ENCODE results near the gene ASB15. TPM values are rescaled to one million over a fixed set of nuclear protein-coding genes. Genes with fewer than 3 reads are reported as not detected.

ASB15 gene
- total and polyA plus RNA-seq, 8 donors: not detected

GRCh38 chr7:123570390-123571182 lies 31.0 kb upstream of the ASB15 start:
- DNase-seq: no peak
- H3K4me3 ChIP-seq: no peak overlapping the region
- no peak for TF ChIP-seq CTCF (IDR thresholded peaks at IDR 0.05)
- no peaks in the 10 kb centered on the region for H3K36me3 ChIP-seq
- intact Hi-C loops (cut with DNase I): no loop called here
- H3K27me3 ChIP-seq: no peaks in the 10 kb centered on the region
- no peak for ATAC-seq
- H3K4me1 ChIP-seq: no peaks in the 10 kb centered on the region
- no peak overlapping the region for H3K27ac ChIP-seq
- H3K9me3 ChIP-seq: no peaks in the 10 kb centered on the region

- Histone ChIP-seq H3K4me3 (no peak overlapping the region), H3K27ac (no peak overlapping the region), H3K27me3 (no peaks in the 10 kb centered on the region), H3K4me1 (no peaks in the 10 kb centered on the region), H3K9me3 (no peaks in the 10 kb centered on the region), H3K36me3 (no peaks in the 10 kb centered on the region)
- intact Hi-C loops (cut with DNase I): no loop called here
- DNase-seq (no peak), ATAC-seq (no peak)
- TF ChIP-seq CTCF (IDR thresholded peaks at IDR 0.05): no peak
These were observed 30.4 kb upstream of the ASB15 start for GRCh38 chr7:123571187-123571586.

GRCh38 chr7:123571684-123572083 lies 29.9 kb upstream of the ASB15 start:
- Histone ChIP-seq H3K9me3 (no peaks in the 10 kb centered on the region), H3K27me3 (no peaks in the 10 kb centered on the region), H3K4me1 (no peaks in the 10 kb centered on the region), H3K4me3 (no peak overlapping the region), H3K36me3 (no peaks in the 10 kb centered on the region), H3K27ac (no peak overlapping the region)
- no peak for TF ChIP-seq CTCF (IDR thresholded peaks at IDR 0.05)
- ATAC-seq (no peak), DNase-seq (no peak)
- intact Hi-C loops (cut with DNase I): no loop called here

- no peaks in the 10 kb centered on the region for H3K9me3 ChIP-seq
- TF ChIP-seq CTCF (IDR thresholded peaks at IDR 0.05): no peak
- intact Hi-C loops (cut with DNase I): no loop called here
- DNase-seq: no peak
- H3K27me3 ChIP-seq: no peaks in the 10 kb centered on the region
- H3K4me1 ChIP-seq: no peaks in the 10 kb centered on the region
- H3K36me3 ChIP-seq: no peaks in the 10 kb centered on the region
- H3K4me3 ChIP-seq: no peak overlapping the region
- H3K27ac ChIP-seq: no peak overlapping the region
- ATAC-seq: no peak
These were observed 28.3 kb upstream of the ASB15 start for GRCh38 chr7:123573341-123573740.

GRCh38 chr7:123573896-123574467 lies 27.6 kb upstream of the ASB15 start:
- no peak for TF ChIP-seq CTCF (IDR thresholded peaks at IDR 0.05)
- intact Hi-C loops (cut with DNase I): no loop called here
- no peak for ATAC-seq
- no peak for DNase-seq
- no peaks in the 10 kb centered on the region for H3K4me1 ChIP-seq
- no peaks in the 10 kb centered on the region for H3K27me3 ChIP-seq
- H3K36me3 ChIP-seq: no peaks in the 10 kb centered on the region
- no peak overlapping the region for H3K4me3 ChIP-seq
- no peak overlapping the region for H3K27ac ChIP-seq
- no peaks in the 10 kb centered on the region for H3K9me3 ChIP-seq

All from left lung (tissue), 10 donors.